Breast epithelium (tissue), 3 donors: Measurements from ENCODE around the gene DLX2.

ENCODE experiments used
- POLR2AphosphoS5 ChIP-seq, 3 donors: sonication (generic); formaldehyde crosslinking; IDR thresholded peaks; one replicate each; pipeline ENCODE4 v1.6.1; 2017; ENCODE audit warnings: antibody characterized with exemption in 3 of 3
- TF ChIP-seq, protein P1 (sequence below), 3 donors: fragments of 450-650 bp; IDR thresholded peaks; one replicate each; pipeline ENCODE4 v1.5.1; 2016 to 2017; ENCODE audit warnings: antibody characterized with exemption in 3 of 3, mild to moderate bottlenecking in 3 of 3, moderate library complexity in 3 of 3

- TF ChIP-seq, protein P1, sequence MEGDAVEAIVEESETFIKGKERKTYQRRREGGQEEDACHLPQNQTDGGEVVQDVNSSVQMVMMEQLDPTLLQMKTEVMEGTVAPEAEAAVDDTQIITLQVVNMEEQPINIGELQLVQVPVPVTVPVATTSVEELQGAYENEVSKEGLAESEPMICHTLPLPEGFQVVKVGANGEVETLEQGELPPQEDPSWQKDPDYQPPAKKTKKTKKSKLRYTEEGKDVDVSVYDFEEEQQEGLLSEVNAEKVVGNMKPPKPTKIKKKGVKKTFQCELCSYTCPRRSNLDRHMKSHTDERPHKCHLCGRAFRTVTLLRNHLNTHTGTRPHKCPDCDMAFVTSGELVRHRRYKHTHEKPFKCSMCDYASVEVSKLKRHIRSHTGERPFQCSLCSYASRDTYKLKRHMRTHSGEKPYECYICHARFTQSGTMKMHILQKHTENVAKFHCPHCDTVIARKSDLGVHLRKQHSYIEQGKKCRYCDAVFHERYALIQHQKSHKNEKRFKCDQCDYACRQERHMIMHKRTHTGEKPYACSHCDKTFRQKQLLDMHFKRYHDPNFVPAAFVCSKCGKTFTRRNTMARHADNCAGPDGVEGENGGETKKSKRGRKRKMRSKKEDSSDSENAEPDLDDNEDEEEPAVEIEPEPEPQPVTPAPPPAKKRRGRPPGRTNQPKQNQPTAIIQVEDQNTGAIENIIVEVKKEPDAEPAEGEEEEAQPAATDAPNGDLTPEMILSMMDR (IDR thresholded peaks at IDR 0.05) = no peak
- TF ChIP-seq POLR2AphosphoS5 (IDR thresholded peaks at IDR 0.05) = no peak
Measured at GRCh38 chr2:172087780-172088244, 14.9 kb downstream of the DLX2 start.
